IMR-90 (cell line): ENCODE measurements around the gene TDP2. TPM values are rescaled to one million over a fixed set of nuclear protein-coding genes. Genes with fewer than 3 reads are reported as not detected.

Source experiments
- ATAC-seq: fragments of 200-7000 bp; cut with Tn5 transposase; 2 replicates; pipeline ENCODE4 v1.9.1; 2020; ENCODE audit warnings: low read depth, mild to moderate bottlenecking, moderate library complexity
- BruUV-seq: library from RNA; stranded (reverse); fragments of 400-500 nt; replicated peaks from 2 replicates; lab custom pipeline; 2021; lab: Mats Ljungman, UMichigan
- CTCF ChIA-PET: fragments of 300-600 bp; formaldehyde crosslinking; extraction: SDS; loops from one replicate; lab custom pipeline; 2021; ENCODE audit warnings: antibody characterized with exemption; lab: Yijun Ruan, JAX
- POLR2A ChIA-PET: fragments of 300-600 bp; sonication (Branson Sonifier 250); formaldehyde crosslinking; loops from one replicate; lab custom pipeline; 2022; ENCODE audit warnings: antibody characterized with exemption; ENCODE audit not compliant: unreplicated experiment; lab: Charles Lee
- DNase-seq: peaks from one replicate; pipeline ENCODE4 v3.0.0; 2013
- H2AFZ ChIP-seq: replicated peaks from 2 replicates; pipeline ENCODE3; 2013; ENCODE audit warnings: low read length, mild to moderate bottlenecking; ENCODE audit not compliant: poor library complexity
- H2AK5ac ChIP-seq: 2 replicates; pipeline ENCODE4 v1.6.1; 2013; ENCODE audit warnings: low read depth, low read length, inconsistent platforms
- H2AK9ac ChIP-seq: replicated peaks from 2 replicates; pipeline ENCODE3; 2013; ENCODE audit warnings: mild to moderate bottlenecking, low read depth, low read length, moderate library complexity; ENCODE audit not compliant: poor library complexity
- H2BK120ac ChIP-seq: 2 replicates; pipeline ENCODE4 v1.6.1; 2013; ENCODE audit warnings: low read depth, low read length, inconsistent platforms
- H2BK15ac ChIP-seq: 3 replicates; pipeline ENCODE4 v1.6.1; 2013; ENCODE audit warnings: low read depth, low read length, inconsistent platforms
- H2BK20ac ChIP-seq: 2 replicates; pipeline ENCODE4 v1.6.1; 2013; ENCODE audit warnings: low read depth, mild to moderate bottlenecking, inconsistent platforms, low read length, moderate library complexity
- H2BK5ac ChIP-seq: 2 replicates; pipeline ENCODE4 v1.6.1; 2013; ENCODE audit warnings: mild to moderate bottlenecking, low read depth, low read length, inconsistent platforms; ENCODE audit not compliant: poor library complexity, severe bottlenecking
- H3K14ac ChIP-seq: replicated peaks from 2 replicates; pipeline ENCODE4 v1.6.1; 2013; ENCODE audit warnings: low read depth, low read length, inconsistent platforms
- H3K18ac ChIP-seq: 2 replicates; pipeline ENCODE4 v1.6.1; 2013; ENCODE audit warnings: low read depth, low read length, control low read depth
- H3K23ac ChIP-seq: 2 replicates; pipeline ENCODE4 v1.6.1; 2013; ENCODE audit warnings: low read depth, low read length, inconsistent platforms
- H3K27ac ChIP-seq: 2 replicates; pipeline ENCODE4 v1.5.1; 2013; ENCODE audit warnings: mild to moderate bottlenecking, control low read depth, low read length; ENCODE audit not compliant: insufficient read depth
- H3K27me3 ChIP-seq: 2 replicates; pipeline ENCODE4 v1.6.1; 2013; ENCODE audit warnings: low read length; ENCODE audit not compliant: control insufficient read depth, insufficient read depth
- H3K36me3 ChIP-seq: 2 replicates; pipeline ENCODE4 v1.6.1; 2013; ENCODE audit warnings: low read length, mixed read lengths; ENCODE audit not compliant: control insufficient read depth, insufficient read depth
- H3K4ac ChIP-seq: 2 replicates; pipeline ENCODE4 v1.6.1; 2013; ENCODE audit warnings: low read depth, low read length, inconsistent platforms
- H3K4me1 ChIP-seq: 2 replicates; pipeline ENCODE4 v1.6.1; 2013; ENCODE audit warnings: low read length, mixed read lengths; ENCODE audit not compliant: control insufficient read depth, insufficient read depth
- H3K4me2 ChIP-seq: 2 replicates; pipeline ENCODE4 v1.6.1; 2013; ENCODE audit warnings: low read depth, mild to moderate bottlenecking, control low read depth, low read length, moderate library complexity
- H3K4me3 ChIP-seq: 2 replicates; pipeline ENCODE4 v1.5.1; 2013; ENCODE audit warnings: low read depth, mild to moderate bottlenecking, control low read depth, low read length, moderate library complexity; ENCODE audit not compliant: insufficient read depth
- H3K56ac ChIP-seq: 2 replicates; pipeline ENCODE4 v1.6.1; 2013; ENCODE audit warnings: low read length, inconsistent platforms; ENCODE audit not compliant: insufficient read depth; ENCODE audit errors: extremely low read depth
- H3K79me1 ChIP-seq, 2 experiments: 2 replicates each; pipeline ENCODE4 v1.6.1; 2013; ENCODE audit warnings: low read length in 2 of 2, inconsistent platforms in 1 of 2, low read depth in 1 of 2
- H3K9ac ChIP-seq: 2 replicates; pipeline ENCODE4 v1.6.1; 2013; ENCODE audit warnings: low read depth, low read length, control low read depth
- H3K9me1 ChIP-seq: 2 replicates; pipeline ENCODE4 v1.6.1; 2013; ENCODE audit warnings: low read length, inconsistent platforms; ENCODE audit not compliant: insufficient read depth
- H3K9me3 ChIP-seq: 2 replicates; pipeline ENCODE4 v1.6.1; 2013; ENCODE audit warnings: low read length; ENCODE audit not compliant: control insufficient read depth, insufficient read depth
- H4K20me1 ChIP-seq: 2 replicates; pipeline ENCODE4 v1.6.1; 2013; ENCODE audit warnings: low read length, inconsistent platforms; ENCODE audit not compliant: insufficient read depth
- H4K5ac ChIP-seq: 2 replicates; pipeline ENCODE4 v1.6.1; 2013; ENCODE audit warnings: mild to moderate bottlenecking, low read depth, low read length, control low read depth
- H4K8ac ChIP-seq, 2 experiments: 2 replicates each; pipeline ENCODE4 v1.6.1; 2013; ENCODE audit warnings: low read depth in 2 of 2, low read length in 2 of 2, control low read depth in 1 of 2, inconsistent platforms in 1 of 2
- H4K91ac ChIP-seq: 2 replicates; pipeline ENCODE4 v1.6.1; 2013; ENCODE audit warnings: low read depth, low read length, inconsistent platforms; ENCODE audit not compliant: insufficient read depth
- CHD1 ChIP-seq: IDR thresholded peaks from 2 replicates; pipeline ENCODE4 v1.6.1; 2012; ENCODE audit warnings: low read depth, low read length, improper control_type of control experiment
- ELK1 ChIP-seq: fragments of 150-350 bp; IDR thresholded peaks from 2 replicates; pipeline ENCODE4 v1.6.1; 2016; ENCODE audit warnings: low read depth, mild to moderate bottlenecking, low read length, moderate library complexity, borderline replicate concordance
- FOS ChIP-seq: fragments of 150-350 bp; IDR thresholded peaks from 2 replicates; pipeline ENCODE4 v1.6.1; 2016; ENCODE audit warnings: low read depth, low read length
- MAFK ChIP-seq: IDR thresholded peaks from 2 replicates; pipeline ENCODE4 v1.6.1; 2012; ENCODE audit warnings: low read depth, low read length, improper control_type of control experiment
- MAZ ChIP-seq: IDR thresholded peaks from 2 replicates; pipeline ENCODE4 v1.6.1; 2012; ENCODE audit warnings: low read depth, mild to moderate bottlenecking, low read length, improper control_type of control experiment, moderate library complexity, borderline replicate concordance
- NFE2L2 ChIP-seq: fragments of 150-350 bp; IDR thresholded peaks from 2 replicates; pipeline ENCODE4 v1.6.1; 2016; ENCODE audit warnings: low read depth, mild to moderate bottlenecking, low read length
- POLR2A ChIP-seq: IDR thresholded peaks from 2 replicates; pipeline ENCODE4 v1.6.1; 2012; ENCODE audit warnings: mild to moderate bottlenecking, low read depth, low read length
- RAD21 ChIP-seq: IDR thresholded peaks from 2 replicates; pipeline ENCODE4 v1.6.1; 2012; ENCODE audit warnings: low read length, improper control_type of control experiment
- RCOR1 ChIP-seq: IDR thresholded peaks from 2 replicates; pipeline ENCODE4 v1.6.1; 2012; ENCODE audit warnings: mild to moderate bottlenecking, low read length, improper control_type of control experiment; ENCODE audit not compliant: insufficient replicate concordance
- RFX5 ChIP-seq: IDR thresholded peaks from 2 replicates; pipeline ENCODE4 v1.8.0; 2012; ENCODE audit warnings: low read depth, mild to moderate bottlenecking, low read length, moderate library complexity
- SMC3 ChIP-seq: fragments of 150-350 bp; IDR thresholded peaks from 2 replicates; pipeline ENCODE4 v1.6.1; 2016; ENCODE audit warnings: low read depth, mild to moderate bottlenecking, antibody characterized with exemption, low read length, moderate library complexity
- USF2 ChIP-seq: fragments of 150-350 bp; IDR thresholded peaks from 2 replicates; pipeline ENCODE4 v1.6.1; 2017; ENCODE audit warnings: mild to moderate bottlenecking, antibody characterized with exemption, low read length, low read depth
- WGBS, 2 experiments: methylation state at CpG; one replicate each; pipeline versions ENCODE4 v1.1.5 to v1.1.7; 2013; ENCODE audit warnings: missing lambda C conversion rate in 2 of 2; ENCODE audit not compliant: insufficient read length in 1 of 2; ENCODE audit errors: extremely low coverage in 2 of 2; 5-methylcytosine and 5-hydroxymethylcytosine counted together
- dilution Hi-C: fragments of 300-500 bp; cut with HindIII; formaldehyde crosslinking; loops from one replicate; pipeline ENCODE4 v1.14.3; 2018; ENCODE audit warnings: low sequenced_read_pairs; ENCODE audit not compliant: unreplicated experiment
- in situ Hi-C: fragments of 300-500 bp; cut with MboI; formaldehyde crosslinking; loops from 3 replicates; pipeline ENCODE4 v1.14.3; 2019; ENCODE audit warnings: low sequenced_read_pairs, inconsistent platforms, mixed read lengths
- intact Hi-C: fragments of 100-400 bp; cut with micrococcal nuclease; formaldehyde crosslinking; loops from 2 replicates; pipeline ENCODE4 v1.10.0; 2022
- polyA plus RNA-seq, 3 experiments: library from polyadenylated mRNA; depleted of rRNA; stranded (reverse); fragments of >200 nt; gene quantifications; 2 replicates each; pipeline ENCODE4 v1.2.3, GENCODE V29; 2012; ENCODE audit warnings: low replicate concordance in 1 of 3
- total RNA-seq: library from RNA; depleted of rRNA; stranded (reverse); fragments of >200 nt; gene quantifications from 2 replicates; pipeline ENCODE4 v1.2.3, GENCODE V29; 2012

TDP2 gene
- total and polyA plus RNA-seq, 2 of the 4 experiments (the other 2 are of a cell fraction): 13.6 to 22.8 TPM

GRCh38 chr6:24689964-24690363, 23.3 kb upstream of the TDP2 start:
- intact Hi-C loops: loop anchor here (10.0 kb wide), 1 partner anchor 405 kb away; no protein-coding TSS in a partner anchor
- POLR2A ChIA-PET: no interaction called here

More at GRCh38 chr6:24689964-24690363, 23.3 kb upstream of the TDP2 start:
- in situ Hi-C loops (loop anchor here (10.0 kb wide), 1 partner anchor 255 kb away; no protein-coding TSS in a partner anchor), dilution Hi-C loops (no loop called here)
- no peak overlapping the region for H4K5ac ChIP-seq
- DNase-seq: no peak
- WGBS, 2 experiments: no CpG with 5 or more reads among the region's 2 CpGs
- no peaks in the 10 kb centered on the region for H3K79me1 ChIP-seq
- no peak overlapping the region for H3K14ac ChIP-seq
- no peaks in the 10 kb centered on the region for H3K9me3 ChIP-seq
- no peak overlapping the region for H3K4me2 ChIP-seq
- H3K9me1 ChIP-seq: no peaks in the 10 kb centered on the region
- H3K9ac ChIP-seq: no peak overlapping the region
- H3K23ac ChIP-seq: no peak overlapping the region
- no peaks in the 10 kb centered on the region for H3K4me1 ChIP-seq
- BruUV-seq: no TSS peak
- H3K36me3 ChIP-seq: no peaks in the 10 kb centered on the region
- H2BK15ac ChIP-seq: no peak overlapping the region
- no peak overlapping the region for H2AK9ac ChIP-seq
- no peak overlapping the region for H3K4me3 ChIP-seq
- no peaks in the 10 kb centered on the region for H3K27me3 ChIP-seq
- no peak overlapping the region for H2AK5ac ChIP-seq
- peak; percentile 46; the same call in 1 of the 2 replicates for ATAC-seq
- CTCF ChIA-PET: interaction anchor here (1.3 kb wide), 1 partner anchor 23 kb away, joined by 3 read pairs; the partner anchor contains the start of genes ACOT13 and TDP2
- no peak overlapping the region for H2BK20ac ChIP-seq
- no peak overlapping the region for H3K4ac ChIP-seq
- H4K91ac ChIP-seq: no peak overlapping the region
- H3K56ac ChIP-seq: no peak overlapping the region
- no peak overlapping the region for H3K27ac ChIP-seq
- H2AFZ ChIP-seq: no peak overlapping the region
- no peak overlapping the region for H3K18ac ChIP-seq
- TF ChIP-seq RAD21: no peak
- TF ChIP-seq RFX5: no peak
- TF ChIP-seq CHD1: no peak
- no peak for TF ChIP-seq ELK1
- no peak for TF ChIP-seq MAFK
- TF ChIP-seq FOS: no peak
- no peak for TF ChIP-seq RCOR1
- no peak for TF ChIP-seq SMC3
- no peak for TF ChIP-seq MAZ
- TF ChIP-seq NFE2L2: no peak
- TF ChIP-seq POLR2A: no peak
- no peak for TF ChIP-seq USF2
- no peak overlapping the region for H2BK5ac ChIP-seq
- H2BK120ac ChIP-seq: no peak overlapping the region
- no peak overlapping the region for H4K8ac ChIP-seq
- H4K20me1 ChIP-seq: no peaks in the 10 kb centered on the region
